Endodermal cell (in vitro differentiated cells): ENCODE data around the gene AFF3. TPM values are rescaled to one million over a fixed set of nuclear protein-coding genes. Genes with fewer than 3 reads are reported as not detected.
"Not testable (repeated sequence)": the region's sequence is repeated elsewhere in the genome, so short reads cannot be mapped to it uniquely, and the experiment has no call there.

Experiments used
- DNase-seq: peaks from one replicate; pipeline ENCODE4 v3.0.0-alpha.2; 2017
- H3K27ac ChIP-seq: 2 replicates; pipeline ENCODE4 v1.5.1; 2013; ENCODE audit warnings: mild to moderate bottlenecking, low read depth, low read length, moderate library complexity
- H3K27me3 ChIP-seq: 2 replicates; pipeline ENCODE4 v1.6.1; 2013; ENCODE audit warnings: mild to moderate bottlenecking, low read length, moderate library complexity; ENCODE audit not compliant: insufficient read depth, control insufficient read depth, poor library complexity, severe bottlenecking
- H3K36me3 ChIP-seq: 2 replicates; pipeline ENCODE4 v1.7.0; 2013; ENCODE audit warnings: mild to moderate bottlenecking, low read length, moderate library complexity; ENCODE audit not compliant: control insufficient read depth, insufficient read depth
- H3K4me1 ChIP-seq: one replicate; pipeline ENCODE4 v1.7.0; 2013; ENCODE audit warnings: low read length; ENCODE audit not compliant: control insufficient read depth, insufficient read depth
- H3K4me3 ChIP-seq: 2 replicates; pipeline ENCODE4 v1.5.1; 2013; ENCODE audit warnings: mild to moderate bottlenecking, low read length, moderate library complexity
- H3K9ac ChIP-seq: 2 replicates; pipeline ENCODE4 v1.6.1; 2013; ENCODE audit warnings: mild to moderate bottlenecking, low read length, moderate library complexity; ENCODE audit not compliant: poor library complexity, severe bottlenecking; ENCODE audit errors: extremely low read depth
- H3K9me3 ChIP-seq: 2 replicates; pipeline ENCODE4 v1.6.1; 2013; ENCODE audit warnings: mild to moderate bottlenecking, low read length, moderate library complexity; ENCODE audit not compliant: control insufficient read depth
- H3K27ac Mint-ChIP-seq: 2 replicates; pipeline ENCODE4 v1.8.0; 2020; ENCODE audit warnings: mixed read lengths
- H3K27me3 Mint-ChIP-seq: 2 replicates; pipeline ENCODE4 v1.8.0; 2021; ENCODE audit warnings: mild to moderate bottlenecking, mixed read lengths; ENCODE audit not compliant: insufficient read depth
- H3K36me3 Mint-ChIP-seq: 2 replicates; pipeline ENCODE4 v1.8.0; 2020; ENCODE audit warnings: low read depth, mixed read lengths
- H3K4me1 Mint-ChIP-seq: 2 replicates; pipeline ENCODE4 v1.8.0; 2020; ENCODE audit warnings: mixed read lengths
- H3K4me3 Mint-ChIP-seq: 2 replicates; pipeline ENCODE4 v1.8.0; 2020; ENCODE audit warnings: mild to moderate bottlenecking, moderate library complexity, mixed read lengths
- H3K9me3 Mint-ChIP-seq: 2 replicates; pipeline ENCODE4 v1.8.0; 2020; ENCODE audit warnings: mild to moderate bottlenecking, mixed read lengths
- WGBS, 2 experiments: methylation state at CpG; one replicate each; pipeline versions ENCODE4 v1.1.5 to v1.1.7; 2013; ENCODE audit warnings: missing lambda C conversion rate in 2 of 2, mixed read lengths in 1 of 2; ENCODE audit not compliant: insufficient coverage in 1 of 2, insufficient read length in 1 of 2; 5-methylcytosine and 5-hydroxymethylcytosine counted together
- total RNA-seq, 2 donors: library from RNA; stranded (reverse); fragmentation: NEBNext Ultra II Directional in 1 of 2; extraction: Animal tissue kit (Norgen Biotek cat#: 25700) in 1 of 2; gene quantifications; 2 replicates in 1 of 2; 3 replicates in 1 of 2; pipeline ENCODE4 v1.2.1, GENCODE V29; 2021
- TF ChIP-seq, protein P1 (sequence below): fragments of 200-600 bp; sonication (generic); conservative IDR thresholded peaks from 2 replicates; pipeline ENCODE4 v1.5.0; 2021; ENCODE audit warnings: antibody characterized with exemption, mild to moderate bottlenecking

The AFF3 gene
- total RNA-seq, 2 donors from 2014 or later, result 0.62 to 0.73 TPM

DNA sequence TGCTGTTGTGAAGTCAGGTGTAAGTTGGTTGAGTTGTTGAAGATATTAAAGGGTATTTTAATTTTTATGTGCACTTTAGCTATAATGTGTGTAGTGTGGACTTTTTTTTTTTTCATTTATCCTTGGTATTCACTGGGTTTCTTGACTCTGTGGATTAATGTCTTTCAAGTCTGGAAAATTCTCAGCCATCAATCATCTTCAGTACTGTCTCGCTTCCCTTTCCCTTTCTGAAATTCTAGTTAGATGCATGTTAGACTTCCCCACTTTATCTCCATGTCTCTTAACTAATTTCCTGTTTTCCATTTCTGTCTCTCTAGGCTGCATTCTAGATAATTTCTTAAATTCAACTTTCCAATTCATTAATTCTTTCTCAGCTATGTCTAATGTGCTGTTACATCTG is 404.9 kb downstream of the AFF3 start:
- 100% methylated on average over 1 of the region's 1 CpG for WGBS, 2 experiments

GRCh38 chr2:99735753-99736152 is 406.6 kb downstream of the AFF3 start:
- no peaks in the 10 kb centered on the region for H3K27me3 Mint-ChIP-seq
- no peak for DNase-seq
- H3K9me3 ChIP-seq, result no peaks in the 10 kb centered on the region
- no peaks in the 10 kb centered on the region for H3K36me3 Mint-ChIP-seq
- no peaks in the 10 kb centered on the region for H3K4me1 Mint-ChIP-seq
- no peak overlapping the region for H3K9ac ChIP-seq
- no peaks in the 10 kb centered on the region for H3K27me3 ChIP-seq
- TF ChIP-seq, protein P1, sequence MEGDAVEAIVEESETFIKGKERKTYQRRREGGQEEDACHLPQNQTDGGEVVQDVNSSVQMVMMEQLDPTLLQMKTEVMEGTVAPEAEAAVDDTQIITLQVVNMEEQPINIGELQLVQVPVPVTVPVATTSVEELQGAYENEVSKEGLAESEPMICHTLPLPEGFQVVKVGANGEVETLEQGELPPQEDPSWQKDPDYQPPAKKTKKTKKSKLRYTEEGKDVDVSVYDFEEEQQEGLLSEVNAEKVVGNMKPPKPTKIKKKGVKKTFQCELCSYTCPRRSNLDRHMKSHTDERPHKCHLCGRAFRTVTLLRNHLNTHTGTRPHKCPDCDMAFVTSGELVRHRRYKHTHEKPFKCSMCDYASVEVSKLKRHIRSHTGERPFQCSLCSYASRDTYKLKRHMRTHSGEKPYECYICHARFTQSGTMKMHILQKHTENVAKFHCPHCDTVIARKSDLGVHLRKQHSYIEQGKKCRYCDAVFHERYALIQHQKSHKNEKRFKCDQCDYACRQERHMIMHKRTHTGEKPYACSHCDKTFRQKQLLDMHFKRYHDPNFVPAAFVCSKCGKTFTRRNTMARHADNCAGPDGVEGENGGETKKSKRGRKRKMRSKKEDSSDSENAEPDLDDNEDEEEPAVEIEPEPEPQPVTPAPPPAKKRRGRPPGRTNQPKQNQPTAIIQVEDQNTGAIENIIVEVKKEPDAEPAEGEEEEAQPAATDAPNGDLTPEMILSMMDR, result no peak
- H3K4me1 ChIP-seq, result no peaks in the 10 kb centered on the region
- WGBS, 2 experiments, result 67 to 95% methylated on average over 1 of the region's 1 CpG
- no peak overlapping the region for H3K4me3 Mint-ChIP-seq
- H3K4me3 ChIP-seq, result no peak overlapping the region
- H3K9me3 Mint-ChIP-seq, result no peaks in the 10 kb centered on the region
- H3K36me3 ChIP-seq, result no peaks in the 10 kb centered on the region
- no peak overlapping the region for H3K27ac ChIP-seq
- no peak overlapping the region for H3K27ac Mint-ChIP-seq

More for the DNA sequence above, 404.9 kb downstream of the AFF3 start:
- no peak overlapping the region for H3K9ac ChIP-seq
- no peak overlapping the region for H3K4me3 Mint-ChIP-seq
- no peaks in the 10 kb centered on the region for H3K9me3 Mint-ChIP-seq
- TF ChIP-seq, protein P1, result no peak
- no peak overlapping the region for H3K27ac ChIP-seq
- no peaks in the 10 kb centered on the region for H3K9me3 ChIP-seq
- H3K27me3 ChIP-seq, result no peaks in the 10 kb centered on the region
- no peaks in the 10 kb centered on the region for H3K27me3 Mint-ChIP-seq
- H3K27ac Mint-ChIP-seq, result no peak overlapping the region
- H3K4me3 ChIP-seq, result no peak overlapping the region
- no peaks in the 10 kb centered on the region for H3K36me3 Mint-ChIP-seq
- DNase-seq, result no peak
- H3K36me3 ChIP-seq, result no peaks in the 10 kb centered on the region
- no peaks in the 10 kb centered on the region for H3K4me1 ChIP-seq
- H3K4me1 Mint-ChIP-seq, result no peaks in the 10 kb centered on the region

DNA sequence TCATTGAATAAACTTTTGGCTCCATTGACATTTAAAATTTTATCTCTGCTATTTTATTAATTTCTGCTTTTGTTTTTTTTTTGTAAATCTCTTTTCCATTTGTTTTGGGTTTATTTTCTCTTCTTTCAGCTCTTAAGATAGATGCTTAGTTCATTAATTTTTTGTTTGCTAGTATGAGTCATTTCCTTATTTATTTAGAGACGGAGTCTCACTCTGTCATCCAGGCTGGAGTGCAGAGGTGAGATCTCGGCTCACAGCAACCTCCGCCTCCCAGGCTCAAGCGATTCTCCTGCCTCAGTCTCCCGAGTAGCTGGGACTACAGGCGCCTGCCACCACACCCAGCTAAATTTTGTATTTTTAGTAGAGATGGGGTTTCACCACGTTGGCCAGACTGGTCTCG is 407.1 kb downstream of the AFF3 start:
- not testable (repeated sequence) for H3K36me3 Mint-ChIP-seq
- 81% methylated on average over 7 to 8 of the region's 8 CpGs for WGBS, 2 experiments

GRCh38 chr2:99734236-99734635 is 408.2 kb downstream of the AFF3 start:
- no peaks in the 10 kb centered on the region for H3K4me1 Mint-ChIP-seq
- Histone ChIP-seq H3K27ac (no peak overlapping the region), H3K9ac (no peak overlapping the region), H3K4me3 (no peak overlapping the region), H3K36me3 (no peaks in the 10 kb centered on the region), H3K9me3 (no peaks in the 10 kb centered on the region), H3K4me1 (no peaks in the 10 kb centered on the region), H3K27me3 (no peaks in the 10 kb centered on the region)
- H3K4me3 Mint-ChIP-seq, result no peak overlapping the region
- DNase-seq, result no peak
- 86 to 100% methylated on average over 1 to 2 of the region's 2 CpGs for WGBS, 2 experiments
- no peaks in the 10 kb centered on the region for H3K27me3 Mint-ChIP-seq
- no peak overlapping the region for H3K27ac Mint-ChIP-seq
- no peaks in the 10 kb centered on the region for H3K9me3 Mint-ChIP-seq
- H3K36me3 Mint-ChIP-seq, result no peaks in the 10 kb centered on the region
- TF ChIP-seq, protein P1, result no peak

More for the DNA sequence above, 407.1 kb downstream of the AFF3 start:
- not testable (repeated sequence) for H3K9ac ChIP-seq, H3K36me3 ChIP-seq, H3K4me3 Mint-ChIP-seq, H3K27me3 Mint-ChIP-seq, H3K4me3 ChIP-seq, H3K4me1 ChIP-seq, H3K27me3 ChIP-seq, H3K4me1 Mint-ChIP-seq, H3K9me3 ChIP-seq, DNase-seq, H3K9me3 Mint-ChIP-seq, H3K27ac ChIP-seq, H3K27ac Mint-ChIP-seq
